C1 segment of cervical spinal cord (tissue), 14 donors: ENCODE results near the gene DPP6.

Experiments used
- DNase-seq, 14 donors: peaks; one replicate each; lab custom pipeline; 2025; lab: John Stamatoyannopoulos, UW

DPP6 gene

GRCh38 chr7:154530136-154530535, 477.9 kb downstream of the DPP6 start:
- DNase-seq: no peak

- no peak for DNase-seq
Measured at GRCh38 chr7:154532771-154533170, 480.6 kb downstream of the DPP6 start.

- DNase-seq: no peak
Measured at GRCh38 chr7:154540596-154540995, 488.4 kb downstream of the DPP6 start.

- DNase-seq: no peak
Measured at GRCh38 chr7:154541606-154542005, 489.4 kb downstream of the DPP6 start.

GRCh38 chr7:154546946-154547587, 494.9 kb downstream of the DPP6 start:
- DNase-seq: peak in 9 of 14 donors; percentile 8 to 90 (median 24)

GRCh38 chr7:154553711-154554265, 501.6 kb downstream of the DPP6 start:
- DNase-seq: no peak

GRCh38 chr7:154559454-154559853, 507.3 kb downstream of the DPP6 start:
- DNase-seq: no peak

GRCh38 chr7:154564676-154565075, 512.5 kb downstream of the DPP6 start:
- DNase-seq: no peak

GRCh38 chr7:154566877-154567276, 514.7 kb downstream of the DPP6 start:
- DNase-seq: no peak

GRCh38 chr7:154568346-154568745, 516.1 kb downstream of the DPP6 start:
- DNase-seq: peak in 3 of 14 donors; percentile 22 to 24 (median 22)

- DNase-seq: no peak
Measured at GRCh38 chr7:154569916-154570315, 517.7 kb downstream of the DPP6 start.

- no peak for DNase-seq
Measured at GRCh38 chr7:154571772-154572171, 519.6 kb downstream of the DPP6 start.

GRCh38 chr7:154574235-154574634, 522.0 kb downstream of the DPP6 start:
- no peak for DNase-seq

- no peak for DNase-seq
Measured at GRCh38 chr7:154575497-154575896, 523.3 kb downstream of the DPP6 start.

GRCh38 chr7:154576604-154577003, 524.4 kb downstream of the DPP6 start:
- DNase-seq: no peak

- no peak for DNase-seq
Measured at GRCh38 chr7:154577141-154577873, 525.1 kb downstream of the DPP6 start.

GRCh38 chr7:154578336-154578735, 526.1 kb downstream of the DPP6 start:
- DNase-seq: peak in 1 of 14 donors; percentile 9

GRCh38 chr7:154579711-154580110, 527.5 kb downstream of the DPP6 start:
- no peak for DNase-seq

GRCh38 chr7:154581251-154581890, 529.2 kb downstream of the DPP6 start:
- no peak for DNase-seq

- no peak for DNase-seq
Measured at GRCh38 chr7:154583454-154583853, 531.3 kb downstream of the DPP6 start.

- DNase-seq: peak in 1 of 14 donors; percentile 53
Measured at GRCh38 chr7:154584352-154585252, 532.4 kb downstream of the DPP6 start.
